ENCODE data around the gene CD200R1L.

The CD200R1L gene

GRCh38 chr3:112811131-112811884, 35.4 kb downstream of the CD200R1L start:
- Mint-ChIP-seq H3K4me1 (ENCODE audit: low read depth) (peaks cover 9% of the 10 kb centered on the region), H3K27me3 (no peaks in the 10 kb centered on the region), H3K27ac (no peak overlapping the region), H3K36me3 (no peaks in the 10 kb centered on the region), H3K9me3 (ENCODE audit: low read depth) (no peaks in the 10 kb centered on the region), H3K4me3 (no peak overlapping the region)

DNA sequence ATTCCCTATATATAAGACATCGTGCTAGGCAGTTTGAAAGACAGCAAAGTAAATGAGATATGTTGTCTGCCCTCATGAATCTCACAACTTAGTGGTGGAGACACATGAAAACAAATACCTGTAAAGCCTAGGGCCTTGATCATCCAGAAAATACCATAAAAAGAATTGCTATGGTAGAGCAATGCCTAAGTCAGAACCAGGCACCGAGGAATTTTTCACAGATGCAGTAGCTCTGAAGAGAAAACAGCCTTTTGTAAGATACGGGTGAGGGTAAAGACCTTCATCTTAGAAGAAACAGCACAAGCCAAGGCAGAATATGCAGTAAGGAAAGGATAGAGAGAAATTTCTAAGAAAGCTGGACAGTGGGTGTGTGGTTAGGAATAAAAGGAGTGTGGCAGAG, 36.1 kb downstream of the CD200R1L start:
- H3K27ac Mint-ChIP-seq: no peak overlapping the region

DNA sequence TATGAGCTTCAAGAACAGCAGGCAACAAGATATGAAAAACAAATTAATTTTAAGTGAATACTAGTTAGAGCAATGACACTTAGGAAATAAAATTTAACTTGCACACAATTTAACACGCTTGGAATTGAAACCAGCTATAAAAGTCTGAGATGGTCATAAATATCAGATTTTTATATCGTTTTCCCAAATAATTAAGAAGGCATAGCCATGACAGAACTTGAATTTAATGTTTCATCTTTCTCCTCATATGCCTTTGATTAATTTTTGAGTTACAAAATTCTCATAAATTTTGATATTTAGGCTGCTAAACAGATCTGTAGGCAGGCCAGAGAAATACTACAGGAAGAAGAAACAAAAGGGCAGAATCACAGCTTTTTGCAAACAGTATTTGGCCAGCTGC, 38.5 kb downstream of the CD200R1L start:
- H3K27ac Mint-ChIP-seq: no peak overlapping the region
- H3K36me3 Mint-ChIP-seq: no peaks in the 10 kb centered on the region
- peaks cover 13% of the 10 kb centered on the region for H3K4me1 Mint-ChIP-seq (ENCODE audit: low read depth)
- H3K27me3 Mint-ChIP-seq: no peaks in the 10 kb centered on the region
- no peaks in the 10 kb centered on the region for H3K9me3 Mint-ChIP-seq (ENCODE audit: low read depth)
- H3K4me3 Mint-ChIP-seq: no peak overlapping the region

More for the DNA sequence above, 36.1 kb downstream of the CD200R1L start:
- H3K27me3 Mint-ChIP-seq: no peaks in the 10 kb centered on the region
- no peaks in the 10 kb centered on the region for H3K36me3 Mint-ChIP-seq
- peaks cover 9% of the 10 kb centered on the region for H3K4me1 Mint-ChIP-seq (ENCODE audit: low read depth)
- no peaks in the 10 kb centered on the region for H3K9me3 Mint-ChIP-seq (ENCODE audit: low read depth)
- no peak overlapping the region for H3K4me3 Mint-ChIP-seq

DNA sequence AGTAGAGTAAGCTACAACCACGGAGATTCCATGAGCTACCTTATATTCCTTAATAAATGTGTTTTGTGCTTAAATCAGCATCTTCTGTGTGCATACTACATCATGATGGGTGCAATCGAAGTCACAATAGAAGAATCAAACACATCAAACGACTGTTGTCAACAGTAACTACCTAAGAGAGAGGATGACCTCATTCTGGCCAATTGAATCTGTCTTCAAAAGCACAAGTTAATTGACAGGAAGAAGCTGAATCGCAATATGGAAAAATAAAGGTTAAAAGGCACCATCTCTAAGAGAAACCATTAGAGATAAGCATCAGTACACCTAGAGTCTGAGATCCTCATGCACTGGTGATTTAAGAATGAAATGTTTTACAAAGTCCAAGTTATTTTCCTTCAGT, 39.0 kb downstream of the CD200R1L start:
- H3K27ac Mint-ChIP-seq: no peak overlapping the region
- no peak overlapping the region for H3K4me3 Mint-ChIP-seq
- H3K36me3 Mint-ChIP-seq: no peaks in the 10 kb centered on the region
- H3K9me3 Mint-ChIP-seq (ENCODE audit: low read depth): no peaks in the 10 kb centered on the region
- H3K4me1 Mint-ChIP-seq (ENCODE audit: low read depth): peaks cover 18% of the 10 kb centered on the region
- no peaks in the 10 kb centered on the region for H3K27me3 Mint-ChIP-seq

- H3K36me3 Mint-ChIP-seq: no peaks in the 10 kb centered on the region
- no peaks in the 10 kb centered on the region for H3K9me3 Mint-ChIP-seq (ENCODE audit: low read depth)
- no peak overlapping the region for H3K4me3 Mint-ChIP-seq
- no peaks in the 10 kb centered on the region for H3K27me3 Mint-ChIP-seq
- H3K27ac Mint-ChIP-seq: no peak overlapping the region
- H3K4me1 Mint-ChIP-seq (ENCODE audit: low read depth): peaks cover 25% of the 10 kb centered on the region
Measured at GRCh38 chr3:112806903-112807302, 39.8 kb downstream of the CD200R1L start.

DNA sequence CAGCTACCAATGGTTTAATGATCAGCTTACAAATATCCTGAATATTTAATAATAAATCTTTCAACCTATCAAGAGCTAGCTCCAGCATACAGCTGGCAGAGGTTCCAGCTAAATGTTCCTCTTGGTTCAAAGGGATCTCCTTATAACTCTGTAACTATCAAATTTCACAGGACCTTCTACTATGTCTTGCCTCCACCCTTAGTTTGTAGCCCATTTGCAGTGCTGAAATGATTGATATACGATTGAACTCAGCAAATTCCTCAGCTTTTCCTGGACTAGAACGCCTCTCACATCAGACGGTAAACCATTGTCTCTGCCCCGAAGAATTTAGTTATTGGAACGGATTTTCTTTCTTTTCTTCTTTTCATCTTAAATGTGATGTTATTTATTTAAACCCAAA, 41.5 kb downstream of the CD200R1L start:
- H3K36me3 Mint-ChIP-seq: peaks cover 2% of the 10 kb centered on the region
- H3K27me3 Mint-ChIP-seq: no peaks in the 10 kb centered on the region
- H3K9me3 Mint-ChIP-seq (ENCODE audit: low read depth): no peaks in the 10 kb centered on the region
- no peak overlapping the region for H3K4me3 Mint-ChIP-seq
- peaks cover 26% of the 10 kb centered on the region for H3K4me1 Mint-ChIP-seq (ENCODE audit: low read depth)
- no peak overlapping the region for H3K27ac Mint-ChIP-seq

GRCh38 chr3:112804021-112804420, 42.6 kb downstream of the CD200R1L start:
- no peaks in the 10 kb centered on the region for H3K27me3 Mint-ChIP-seq
- H3K4me3 Mint-ChIP-seq: no peak overlapping the region
- H3K27ac Mint-ChIP-seq: no peak overlapping the region
- H3K36me3 Mint-ChIP-seq: peaks cover 2% of the 10 kb centered on the region
- H3K4me1 Mint-ChIP-seq (ENCODE audit: low read depth): peaks cover 26% of the 10 kb centered on the region
- H3K9me3 Mint-ChIP-seq (ENCODE audit: low read depth): no peaks in the 10 kb centered on the region

DNA sequence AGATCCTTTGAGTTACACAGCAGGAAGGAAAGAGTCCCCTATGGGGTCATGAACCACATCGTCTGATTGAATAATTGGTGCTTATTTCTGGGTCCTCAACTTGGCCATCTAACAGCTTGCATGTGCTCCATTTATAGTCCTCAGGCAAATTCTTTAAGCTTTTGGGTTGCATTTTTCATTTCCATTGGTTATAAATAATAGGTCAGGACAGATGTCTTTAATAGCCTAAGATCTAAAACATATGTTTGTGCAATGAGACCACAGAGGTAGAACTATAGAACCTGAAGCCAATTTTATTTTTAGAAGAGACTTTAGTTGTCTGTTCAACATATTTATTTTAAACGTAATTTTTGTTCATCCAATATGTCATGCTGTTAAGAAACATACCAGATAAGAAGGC, 43.2 kb downstream of the CD200R1L start:
- no peaks in the 10 kb centered on the region for H3K9me3 Mint-ChIP-seq (ENCODE audit: low read depth)
- H3K4me1 Mint-ChIP-seq (ENCODE audit: low read depth): peaks cover 26% of the 10 kb centered on the region
- H3K27me3 Mint-ChIP-seq: no peaks in the 10 kb centered on the region
- H3K4me3 Mint-ChIP-seq: no peak overlapping the region
- no peak overlapping the region for H3K27ac Mint-ChIP-seq
- H3K36me3 Mint-ChIP-seq: peaks cover 2% of the 10 kb centered on the region

DNA sequence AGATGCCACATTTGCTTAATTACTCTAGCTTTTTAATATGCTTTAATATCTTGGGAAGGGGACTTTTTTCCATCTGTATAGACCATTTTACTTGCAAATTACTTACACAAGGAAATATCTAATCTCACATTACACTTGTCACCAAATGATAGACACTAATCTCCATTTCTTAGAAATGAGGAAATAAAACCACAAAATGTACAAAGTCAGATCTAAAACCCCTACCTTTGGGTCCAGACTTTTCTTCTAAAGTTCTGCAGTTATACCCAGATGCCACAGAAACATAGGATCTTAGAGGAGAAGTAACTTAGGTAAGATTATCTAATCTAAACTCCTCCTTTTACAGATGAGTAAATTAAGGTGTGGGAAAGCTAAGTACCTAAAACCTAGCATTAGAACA, 44.3 kb downstream of the CD200R1L start:
- H3K27ac Mint-ChIP-seq: no peak overlapping the region
- H3K36me3 Mint-ChIP-seq: peaks cover 2% of the 10 kb centered on the region
- no peaks in the 10 kb centered on the region for H3K27me3 Mint-ChIP-seq
- peaks cover 3% of the 10 kb centered on the region for H3K9me3 Mint-ChIP-seq (ENCODE audit: low read depth)
- no peak overlapping the region for H3K4me3 Mint-ChIP-seq
- peaks cover 23% of the 10 kb centered on the region for H3K4me1 Mint-ChIP-seq (ENCODE audit: low read depth)

GRCh38 chr3:112799946-112800345, 46.7 kb downstream of the CD200R1L start:
- Mint-ChIP-seq H3K4me3 (no peak overlapping the region), H3K9me3 (ENCODE audit: low read depth) (peaks cover 3% of the 10 kb centered on the region), H3K27ac (no peak overlapping the region), H3K36me3 (peaks cover 6% of the 10 kb centered on the region), H3K27me3 (no peaks in the 10 kb centered on the region), H3K4me1 (ENCODE audit: low read depth) (peaks cover 33% of the 10 kb centered on the region)

- Mint-ChIP-seq H3K27me3 (no peaks in the 10 kb centered on the region), H3K4me3 (no peak overlapping the region), H3K27ac (peak overlapping the region; percentile 16), H3K9me3 (ENCODE audit: low read depth) (peaks cover 3% of the 10 kb centered on the region), H3K36me3 (peaks cover 10% of the 10 kb centered on the region), H3K4me1 (ENCODE audit: low read depth) (peaks cover 29% of the 10 kb centered on the region)
Measured at GRCh38 chr3:112794622-112795172, 52.0 kb downstream of the CD200R1L start.

- no peak overlapping the region for H3K27ac Mint-ChIP-seq
- H3K4me3 Mint-ChIP-seq: no peak overlapping the region
- peaks cover 3% of the 10 kb centered on the region for H3K9me3 Mint-ChIP-seq (ENCODE audit: low read depth)
- peaks cover 29% of the 10 kb centered on the region for H3K4me1 Mint-ChIP-seq (ENCODE audit: low read depth)
- peaks cover 11% of the 10 kb centered on the region for H3K36me3 Mint-ChIP-seq
- H3K27me3 Mint-ChIP-seq: no peaks in the 10 kb centered on the region
Measured at GRCh38 chr3:112793326-112794081, 53.2 kb downstream of the CD200R1L start.

GRCh38 chr3:112791736-112792135, 54.9 kb downstream of the CD200R1L start:
- peaks cover 3% of the 10 kb centered on the region for H3K9me3 Mint-ChIP-seq (ENCODE audit: low read depth)
- H3K27me3 Mint-ChIP-seq: no peaks in the 10 kb centered on the region
- peaks cover 15% of the 10 kb centered on the region for H3K36me3 Mint-ChIP-seq
- peaks cover 29% of the 10 kb centered on the region for H3K4me1 Mint-ChIP-seq (ENCODE audit: low read depth)
- no peak overlapping the region for H3K27ac Mint-ChIP-seq
- no peak overlapping the region for H3K4me3 Mint-ChIP-seq

DNA sequence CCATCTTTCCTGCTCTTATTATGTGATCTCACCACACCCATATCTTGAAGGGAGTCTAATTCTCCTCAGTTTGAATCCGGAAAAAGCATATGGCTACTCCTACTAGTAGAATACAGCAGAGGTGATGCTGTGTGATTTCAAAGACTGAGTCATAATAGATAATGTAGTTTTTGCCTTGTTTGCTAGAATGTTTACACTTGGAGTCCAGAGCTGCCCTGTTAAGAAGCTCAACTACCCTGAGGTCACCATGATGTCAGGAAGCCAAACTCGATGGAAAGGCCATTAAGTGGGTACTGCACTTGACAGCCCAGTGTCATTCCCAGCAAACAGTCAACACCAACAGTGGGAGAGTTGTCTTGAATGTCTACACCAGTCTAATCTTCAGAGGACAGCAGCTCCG, 56.9 kb downstream of the CD200R1L start:
- Mint-ChIP-seq H3K27me3 (no peaks in the 10 kb centered on the region), H3K4me3 (no peak overlapping the region), H3K4me1 (ENCODE audit: low read depth) (peaks cover 17% of the 10 kb centered on the region), H3K36me3 (peaks cover 14% of the 10 kb centered on the region), H3K27ac (no peak overlapping the region), H3K9me3 (ENCODE audit: low read depth) (peaks cover 3% of the 10 kb centered on the region)

DNA sequence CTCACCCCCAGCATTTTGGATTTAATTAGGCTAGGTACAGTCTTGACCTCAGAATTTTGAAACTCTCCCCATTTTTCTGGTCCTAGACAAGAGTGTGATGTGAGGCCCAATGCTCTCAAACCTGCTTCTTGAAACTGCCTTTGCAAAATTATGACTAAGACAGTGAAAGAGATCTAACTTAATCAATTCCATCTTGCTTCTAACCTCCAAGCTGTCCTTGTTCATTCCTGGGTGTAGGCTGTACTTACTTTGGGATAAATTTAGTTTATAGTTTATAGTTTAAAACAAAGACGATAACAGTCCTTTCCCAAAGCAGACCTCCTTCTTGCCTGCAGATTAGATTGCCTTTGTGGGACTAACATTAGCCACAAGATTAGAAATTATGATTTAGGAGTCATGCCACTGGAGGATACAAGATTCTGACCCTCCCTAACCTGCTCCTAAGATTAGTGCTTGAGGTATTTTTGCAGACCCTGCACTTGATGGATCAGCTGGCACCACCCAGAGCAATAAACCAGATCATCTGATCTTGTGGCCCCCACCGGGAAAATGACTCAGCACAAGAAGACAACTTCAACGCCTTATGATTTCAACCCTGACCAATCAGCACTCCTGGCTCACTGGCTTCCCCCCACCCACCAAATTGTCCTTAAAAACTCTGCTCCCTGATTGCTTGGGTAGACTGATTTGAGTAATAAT, 59.6 kb downstream of the CD200R1L start:
- Mint-ChIP-seq H3K27ac (no peak overlapping the region), H3K27me3 (no peaks in the 10 kb centered on the region), H3K9me3 (ENCODE audit: low read depth) (peaks cover 3% of the 10 kb centered on the region), H3K4me1 (ENCODE audit: low read depth) (no peaks in the 10 kb centered on the region), H3K4me3 (no peak overlapping the region), H3K36me3 (peaks cover 14% of the 10 kb centered on the region)

Data from activated naive CD8-positive, alpha-beta T cell (primary cell).